IMR-90 (cell line): ENCODE measurements around the gene KCNG4. TPM values are rescaled to one million over a fixed set of nuclear protein-coding genes. Genes with fewer than 3 reads are reported as not detected.

Source experiments
- ATAC-seq: fragments of 200-7000 bp; cut with Tn5 transposase; 2 replicates; pipeline ENCODE4 v1.9.1; 2020; ENCODE audit warnings: low read depth, mild to moderate bottlenecking, moderate library complexity
- BruUV-seq: library from RNA; stranded (reverse); fragments of 400-500 nt; replicated peaks from 2 replicates; lab custom pipeline; 2021; lab: Mats Ljungman, UMichigan
- CTCF ChIA-PET: fragments of 300-600 bp; formaldehyde crosslinking; extraction: SDS; loops from one replicate; lab custom pipeline; 2021; ENCODE audit warnings: antibody characterized with exemption; lab: Yijun Ruan, JAX
- POLR2A ChIA-PET: fragments of 300-600 bp; sonication (Branson Sonifier 250); formaldehyde crosslinking; loops from one replicate; lab custom pipeline; 2022; ENCODE audit warnings: antibody characterized with exemption; ENCODE audit not compliant: unreplicated experiment; lab: Charles Lee
- DNase-seq: peaks from one replicate; pipeline ENCODE4 v3.0.0; 2013
- H2AFZ ChIP-seq: replicated peaks from 2 replicates; pipeline ENCODE3; 2013; ENCODE audit warnings: low read length, mild to moderate bottlenecking; ENCODE audit not compliant: poor library complexity
- H2AK5ac ChIP-seq: 2 replicates; pipeline ENCODE4 v1.6.1; 2013; ENCODE audit warnings: low read depth, low read length, inconsistent platforms
- H2AK9ac ChIP-seq: replicated peaks from 2 replicates; pipeline ENCODE3; 2013; ENCODE audit warnings: mild to moderate bottlenecking, low read depth, low read length, moderate library complexity; ENCODE audit not compliant: poor library complexity
- H2BK120ac ChIP-seq: 2 replicates; pipeline ENCODE4 v1.6.1; 2013; ENCODE audit warnings: low read depth, low read length, inconsistent platforms
- H2BK15ac ChIP-seq: 3 replicates; pipeline ENCODE4 v1.6.1; 2013; ENCODE audit warnings: low read depth, low read length, inconsistent platforms
- H2BK20ac ChIP-seq: 2 replicates; pipeline ENCODE4 v1.6.1; 2013; ENCODE audit warnings: low read depth, mild to moderate bottlenecking, inconsistent platforms, low read length, moderate library complexity
- H2BK5ac ChIP-seq: 2 replicates; pipeline ENCODE4 v1.6.1; 2013; ENCODE audit warnings: mild to moderate bottlenecking, low read depth, low read length, inconsistent platforms; ENCODE audit not compliant: poor library complexity, severe bottlenecking
- H3K14ac ChIP-seq: replicated peaks from 2 replicates; pipeline ENCODE4 v1.6.1; 2013; ENCODE audit warnings: low read depth, low read length, inconsistent platforms
- H3K18ac ChIP-seq: 2 replicates; pipeline ENCODE4 v1.6.1; 2013; ENCODE audit warnings: low read depth, low read length, control low read depth
- H3K23ac ChIP-seq: 2 replicates; pipeline ENCODE4 v1.6.1; 2013; ENCODE audit warnings: low read depth, low read length, inconsistent platforms
- H3K27ac ChIP-seq: 2 replicates; pipeline ENCODE4 v1.5.1; 2013; ENCODE audit warnings: mild to moderate bottlenecking, control low read depth, low read length; ENCODE audit not compliant: insufficient read depth
- H3K27me3 ChIP-seq: 2 replicates; pipeline ENCODE4 v1.6.1; 2013; ENCODE audit warnings: low read length; ENCODE audit not compliant: control insufficient read depth, insufficient read depth
- H3K36me3 ChIP-seq: 2 replicates; pipeline ENCODE4 v1.6.1; 2013; ENCODE audit warnings: low read length, mixed read lengths; ENCODE audit not compliant: control insufficient read depth, insufficient read depth
- H3K4ac ChIP-seq: 2 replicates; pipeline ENCODE4 v1.6.1; 2013; ENCODE audit warnings: low read depth, low read length, inconsistent platforms
- H3K4me1 ChIP-seq: 2 replicates; pipeline ENCODE4 v1.6.1; 2013; ENCODE audit warnings: low read length, mixed read lengths; ENCODE audit not compliant: control insufficient read depth, insufficient read depth
- H3K4me2 ChIP-seq: 2 replicates; pipeline ENCODE4 v1.6.1; 2013; ENCODE audit warnings: low read depth, mild to moderate bottlenecking, control low read depth, low read length, moderate library complexity
- H3K4me3 ChIP-seq: 2 replicates; pipeline ENCODE4 v1.5.1; 2013; ENCODE audit warnings: low read depth, mild to moderate bottlenecking, control low read depth, low read length, moderate library complexity; ENCODE audit not compliant: insufficient read depth
- H3K56ac ChIP-seq: 2 replicates; pipeline ENCODE4 v1.6.1; 2013; ENCODE audit warnings: low read length, inconsistent platforms; ENCODE audit not compliant: insufficient read depth; ENCODE audit errors: extremely low read depth
- H3K79me1 ChIP-seq, 2 experiments: 2 replicates each; pipeline ENCODE4 v1.6.1; 2013; ENCODE audit warnings: low read length in 2 of 2, inconsistent platforms in 1 of 2, low read depth in 1 of 2
- H3K9ac ChIP-seq: 2 replicates; pipeline ENCODE4 v1.6.1; 2013; ENCODE audit warnings: low read depth, low read length, control low read depth
- H3K9me1 ChIP-seq: 2 replicates; pipeline ENCODE4 v1.6.1; 2013; ENCODE audit warnings: low read length, inconsistent platforms; ENCODE audit not compliant: insufficient read depth
- H3K9me3 ChIP-seq: 2 replicates; pipeline ENCODE4 v1.6.1; 2013; ENCODE audit warnings: low read length; ENCODE audit not compliant: control insufficient read depth, insufficient read depth
- H4K20me1 ChIP-seq: 2 replicates; pipeline ENCODE4 v1.6.1; 2013; ENCODE audit warnings: low read length, inconsistent platforms; ENCODE audit not compliant: insufficient read depth
- H4K5ac ChIP-seq: 2 replicates; pipeline ENCODE4 v1.6.1; 2013; ENCODE audit warnings: mild to moderate bottlenecking, low read depth, low read length, control low read depth
- H4K8ac ChIP-seq, 2 experiments: 2 replicates each; pipeline ENCODE4 v1.6.1; 2013; ENCODE audit warnings: low read depth in 2 of 2, low read length in 2 of 2, control low read depth in 1 of 2, inconsistent platforms in 1 of 2
- H4K91ac ChIP-seq: 2 replicates; pipeline ENCODE4 v1.6.1; 2013; ENCODE audit warnings: low read depth, low read length, inconsistent platforms; ENCODE audit not compliant: insufficient read depth
- BHLHE40 ChIP-seq: fragments of 150-350 bp; IDR thresholded peaks from 2 replicates; pipeline ENCODE4 v1.6.1; 2016; ENCODE audit warnings: mild to moderate bottlenecking, low read depth, low read length
- CEBPB ChIP-seq: IDR thresholded peaks from 2 replicates; pipeline ENCODE4 v1.6.1; 2012; ENCODE audit warnings: low read depth, low read length, improper control_type of control experiment
- CHD1 ChIP-seq: IDR thresholded peaks from 2 replicates; pipeline ENCODE4 v1.6.1; 2012; ENCODE audit warnings: low read depth, low read length, improper control_type of control experiment
- CTCF ChIP-seq: conservative IDR thresholded peaks from 2 replicates; pipeline ENCODE4 v1.5.1; 2012; ENCODE audit warnings: mild to moderate bottlenecking, low read depth, low read length, improper control_type of control experiment
- ELK1 ChIP-seq: fragments of 150-350 bp; IDR thresholded peaks from 2 replicates; pipeline ENCODE4 v1.6.1; 2016; ENCODE audit warnings: low read depth, mild to moderate bottlenecking, low read length, moderate library complexity, borderline replicate concordance
- FOS ChIP-seq: fragments of 150-350 bp; IDR thresholded peaks from 2 replicates; pipeline ENCODE4 v1.6.1; 2016; ENCODE audit warnings: low read depth, low read length
- MAFK ChIP-seq: IDR thresholded peaks from 2 replicates; pipeline ENCODE4 v1.6.1; 2012; ENCODE audit warnings: low read depth, low read length, improper control_type of control experiment
- MAZ ChIP-seq: IDR thresholded peaks from 2 replicates; pipeline ENCODE4 v1.6.1; 2012; ENCODE audit warnings: low read depth, mild to moderate bottlenecking, low read length, improper control_type of control experiment, moderate library complexity, borderline replicate concordance
- MXI1 ChIP-seq: IDR thresholded peaks from 2 replicates; pipeline ENCODE4 v1.6.1; 2012; ENCODE audit warnings: low read depth, mild to moderate bottlenecking, low read length, moderate library complexity, borderline replicate concordance
- NFE2L2 ChIP-seq: fragments of 150-350 bp; IDR thresholded peaks from 2 replicates; pipeline ENCODE4 v1.6.1; 2016; ENCODE audit warnings: low read depth, mild to moderate bottlenecking, low read length
- POLR2A ChIP-seq: IDR thresholded peaks from 2 replicates; pipeline ENCODE4 v1.6.1; 2012; ENCODE audit warnings: mild to moderate bottlenecking, low read depth, low read length
- RAD21 ChIP-seq: IDR thresholded peaks from 2 replicates; pipeline ENCODE4 v1.6.1; 2012; ENCODE audit warnings: low read length, improper control_type of control experiment
- RCOR1 ChIP-seq: IDR thresholded peaks from 2 replicates; pipeline ENCODE4 v1.6.1; 2012; ENCODE audit warnings: mild to moderate bottlenecking, low read length, improper control_type of control experiment; ENCODE audit not compliant: insufficient replicate concordance
- RFX5 ChIP-seq: IDR thresholded peaks from 2 replicates; pipeline ENCODE4 v1.8.0; 2012; ENCODE audit warnings: low read depth, mild to moderate bottlenecking, low read length, moderate library complexity
- SMC3 ChIP-seq: fragments of 150-350 bp; IDR thresholded peaks from 2 replicates; pipeline ENCODE4 v1.6.1; 2016; ENCODE audit warnings: low read depth, mild to moderate bottlenecking, antibody characterized with exemption, low read length, moderate library complexity
- WGBS, 2 experiments: methylation state at CpG; one replicate each; pipeline versions ENCODE4 v1.1.5 to v1.1.7; 2013; ENCODE audit warnings: missing lambda C conversion rate in 2 of 2; ENCODE audit not compliant: insufficient read length in 1 of 2; ENCODE audit errors: extremely low coverage in 2 of 2; 5-methylcytosine and 5-hydroxymethylcytosine counted together
- dilution Hi-C: fragments of 300-500 bp; cut with HindIII; formaldehyde crosslinking; loops from one replicate; pipeline ENCODE4 v1.14.3; 2018; ENCODE audit warnings: low sequenced_read_pairs; ENCODE audit not compliant: unreplicated experiment
- in situ Hi-C: fragments of 300-500 bp; cut with MboI; formaldehyde crosslinking; loops from 3 replicates; pipeline ENCODE4 v1.14.3; 2019; ENCODE audit warnings: low sequenced_read_pairs, inconsistent platforms, mixed read lengths
- intact Hi-C: fragments of 100-400 bp; cut with micrococcal nuclease; formaldehyde crosslinking; loops from 2 replicates; pipeline ENCODE4 v1.10.0; 2022
- polyA plus RNA-seq, 3 experiments: library from polyadenylated mRNA; depleted of rRNA; stranded (reverse); fragments of >200 nt; gene quantifications; 2 replicates each; pipeline ENCODE4 v1.2.3, GENCODE V29; 2012; ENCODE audit warnings: low replicate concordance in 1 of 3
- total RNA-seq: library from RNA; depleted of rRNA; stranded (reverse); fragments of >200 nt; gene quantifications from 2 replicates; pipeline ENCODE4 v1.2.3, GENCODE V29; 2012

KCNG4 gene
- total and polyA plus RNA-seq, 2 of the 4 experiments (the other 2 are of a cell fraction): not detected

- no peak overlapping the region for H3K4ac ChIP-seq
- no peak overlapping the region for H2BK5ac ChIP-seq
- H3K9me1 ChIP-seq: peaks cover 6% of the 10 kb centered on the region; the same call in 1 of the 2 replicates
- ChIA-PET CTCF (no interaction called here), POLR2A (no interaction called here)
- H3K4me2 ChIP-seq: no peak overlapping the region
- H3K14ac ChIP-seq: no peak overlapping the region
- no peak overlapping the region for H3K27ac ChIP-seq
- no peak overlapping the region for H3K9ac ChIP-seq
- intact Hi-C loops (no loop called here), in situ Hi-C loops (no loop called here), dilution Hi-C loops (no loop called here)
- H2BK15ac ChIP-seq: no peak overlapping the region
- no peak overlapping the region for H3K23ac ChIP-seq
- H3K4me3 ChIP-seq: no peak overlapping the region
- H3K27me3 ChIP-seq: no peaks in the 10 kb centered on the region
- H4K91ac ChIP-seq: no peak overlapping the region
- peak overlapping the region; percentile 15 for H2AK9ac ChIP-seq
- H2BK20ac ChIP-seq: no peak overlapping the region
- H4K8ac ChIP-seq: no peak overlapping the region
- H3K56ac ChIP-seq: no peak overlapping the region
- H2AK5ac ChIP-seq: no peak overlapping the region
- H4K5ac ChIP-seq: no peak overlapping the region
- H3K9me3 ChIP-seq: no peaks in the 10 kb centered on the region
- H3K4me1 ChIP-seq: peaks cover 5% of the 10 kb centered on the region
- 100% methylated on average over 9 of the region's 26 CpGs; no CpG with 5 or more reads in 1 of the 2 experiments for WGBS, 2 experiments
- DNase-seq: no peak
- H2BK120ac ChIP-seq: no peak overlapping the region
- H4K20me1 ChIP-seq: peaks cover 13% of the 10 kb centered on the region
- no peak overlapping the region for H2AFZ ChIP-seq
- H3K18ac ChIP-seq: no peak overlapping the region
- peaks cover 56% of the 10 kb centered on the region for H3K36me3 ChIP-seq
- peaks cover 16 to 48% of the 10 kb centered on the region in 2 experiments for H3K79me1 ChIP-seq
- no peak for ATAC-seq
- BruUV-seq: no TSS peak
- TF ChIP-seq RFX5 (no peak), FOS (no peak), MXI1 (no peak), SMC3 (no peak), BHLHE40 (no peak), POLR2A (no peak), CHD1 (no peak), CEBPB (no peak), RAD21 (no peak), ELK1 (no peak), MAFK (no peak), RCOR1 (no peak), NFE2L2 (no peak), CTCF (no peak), MAZ (no peak)
These were observed 56.9 kb downstream of the KCNG4 start for GRCh38 chr16:84182680-84183571.
